MM.1S (cell line): ENCODE data around the gene SLC6A20.

Experiments used
- DNase-seq: peaks from one replicate; pipeline ENCODE4 v3.0.0-alpha.2; 2015
- H2AFZ ChIP-seq: fragments of 300-600 bp; sonication (generic); 2 replicates; pipeline ENCODE4 v1.6.0; 2016; ENCODE audit warnings: antibody characterized with exemption, low read length
- H3F3A ChIP-seq: fragments of 300-600 bp; sonication (generic); 2 replicates; pipeline ENCODE4 v1.6.1; 2016; ENCODE audit warnings: mild to moderate bottlenecking, antibody characterized with exemption, low read length, moderate library complexity, mixed read lengths; ENCODE audit not compliant: insufficient read depth
- H3K27ac ChIP-seq: fragments of 300-600 bp; sonication (generic); 2 replicates; pipeline ENCODE4 v1.5.1; 2016; ENCODE audit warnings: mild to moderate bottlenecking, low read length
- H3K27me3 ChIP-seq: fragments of 300-600 bp; sonication (generic); replicated peaks from 2 replicates; pipeline ENCODE4 v1.6.0; 2016; ENCODE audit warnings: low read length; ENCODE audit not compliant: insufficient read depth
- H3K36me3 ChIP-seq: fragments of 300-600 bp; sonication (generic); replicated peaks from 2 replicates; pipeline ENCODE4 v1.6.1; 2016; ENCODE audit warnings: mild to moderate bottlenecking, low read length, mixed read lengths; ENCODE audit not compliant: insufficient read depth
- H3K4me1 ChIP-seq: fragments of 300-600 bp; sonication (generic); 2 replicates; pipeline ENCODE4 v1.6.1; 2016; ENCODE audit warnings: low read length, mixed read lengths
- H3K4me2 ChIP-seq: fragments of 300-600 bp; sonication (generic); 2 replicates; pipeline ENCODE4 v1.6.0; 2016; ENCODE audit warnings: low read depth, low read length
- H3K4me3 ChIP-seq: fragments of 300-600 bp; sonication (generic); 2 replicates; pipeline ENCODE4 v1.5.1; 2016; ENCODE audit warnings: low read length, mixed read lengths
- H3K79me2 ChIP-seq: fragments of 300-600 bp; sonication (generic); 2 replicates; pipeline ENCODE4 v1.6.1; 2016; ENCODE audit warnings: mixed run types, low read length, mixed read lengths
- H3K9ac ChIP-seq: fragments of 300-600 bp; sonication (generic); 2 replicates; pipeline ENCODE4 v1.6.1; 2016; ENCODE audit warnings: low read length, mixed read lengths
- H3K9me2 ChIP-seq: fragments of 300-600 bp; sonication (generic); replicated peaks from 2 replicates; pipeline ENCODE4 v1.6.1; 2016; ENCODE audit warnings: mild to moderate bottlenecking, low read length, mixed read lengths; ENCODE audit not compliant: insufficient read depth
- H3K9me3 ChIP-seq: fragments of 300-600 bp; sonication (generic); replicated peaks from 2 replicates; pipeline ENCODE4 v1.6.1; 2016; ENCODE audit warnings: mild to moderate bottlenecking, low read length, mixed read lengths; ENCODE audit not compliant: insufficient read depth
- H4K20me1 ChIP-seq: fragments of 300-600 bp; sonication (generic); 2 replicates; pipeline ENCODE4 v1.6.1; 2016; ENCODE audit warnings: mild to moderate bottlenecking, low read length, moderate library complexity, mixed read lengths; ENCODE audit not compliant: insufficient read depth
- CTCF ChIP-seq: fragments of 300-600 bp; sonication (generic); IDR thresholded peaks from 2 replicates; pipeline ENCODE4 v1.5.1; 2016; ENCODE audit warnings: antibody characterized with exemption, low read length, mixed read lengths
- EZH2 ChIP-seq: fragments of 300-600 bp; sonication (generic); optimal IDR thresholded peaks from 2 replicates; pipeline ENCODE3; 2017; ENCODE audit warnings: low read depth, mild to moderate bottlenecking, antibody characterized with exemption, low read length, mixed read lengths
- EZH2phosphoT487 ChIP-seq: fragments of 300-600 bp; sonication (generic); IDR thresholded peaks from 2 replicates; pipeline ENCODE4 v1.6.1; 2018; ENCODE audit warnings: antibody characterized with exemption, low read length

Gene SLC6A20

GRCh38 chr3:45794177-45794560, 2.2 kb downstream of the SLC6A20 start:
- no peak overlapping the region for H3K9ac ChIP-seq
- DNase-seq: no peak
- H3K4me2 ChIP-seq: no peak overlapping the region
- H3K27me3 ChIP-seq: 0 out of 2 replicates have a peak, but pooled peaks cover 9% of the 10 kb centered on the region
- no peak for TF ChIP-seq EZH2phosphoT487
- no peak for TF ChIP-seq EZH2
- no peak for TF ChIP-seq CTCF
- no peak overlapping the region for H3K4me3 ChIP-seq
- no peaks in the 10 kb centered on the region for H3K9me2 ChIP-seq
- H3K36me3 ChIP-seq: no peaks in the 10 kb centered on the region
- H4K20me1 ChIP-seq: no peaks in the 10 kb centered on the region
- H2AFZ ChIP-seq: no peak overlapping the region
- H3K4me1 ChIP-seq: no peaks in the 10 kb centered on the region
- H3F3A ChIP-seq: no peaks in the 10 kb centered on the region
- no peaks in the 10 kb centered on the region for H3K79me2 ChIP-seq
- no peaks in the 10 kb centered on the region for H3K9me3 ChIP-seq
- no peak overlapping the region for H3K27ac ChIP-seq

DNA sequence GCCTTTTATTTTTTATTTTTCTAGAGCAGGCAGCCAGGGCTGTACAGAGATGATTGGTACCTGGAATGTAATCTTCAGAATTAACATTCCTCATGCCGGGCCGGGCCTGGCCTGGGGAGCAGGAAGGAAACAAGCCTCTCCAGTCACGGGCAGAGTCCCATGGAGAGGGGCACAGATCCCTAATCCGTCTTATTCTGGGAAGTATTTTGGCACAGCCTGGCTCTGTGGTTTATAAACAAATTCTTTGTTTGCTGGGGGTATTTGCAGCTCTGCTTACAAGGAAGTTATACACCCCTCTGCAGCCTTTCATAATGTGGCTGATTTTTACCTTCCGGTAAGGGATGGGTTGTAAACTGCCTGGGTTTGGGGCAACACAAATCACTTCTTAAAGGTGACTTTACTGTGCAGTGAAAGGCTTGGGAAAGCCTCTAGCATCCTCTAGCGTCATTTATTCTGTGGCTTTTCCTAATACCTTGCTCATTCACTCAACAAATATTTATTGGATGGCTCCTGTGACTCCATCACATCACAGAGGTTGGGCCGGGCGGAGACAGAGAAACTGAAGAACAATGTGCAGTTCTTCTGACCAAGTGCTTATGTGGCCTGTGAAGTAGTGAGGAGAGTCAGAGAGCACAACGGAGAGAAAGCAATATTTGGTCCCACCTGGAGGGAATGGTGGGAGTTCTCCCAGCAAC, 2.7 kb downstream of the SLC6A20 start:
- H3K9me3 ChIP-seq: no peaks in the 10 kb centered on the region
- H4K20me1 ChIP-seq: no peaks in the 10 kb centered on the region
- H3F3A ChIP-seq: no peaks in the 10 kb centered on the region
- 0 out of 2 replicates have a peak, but pooled peaks cover 9% of the 10 kb centered on the region for H3K27me3 ChIP-seq
- no peak overlapping the region for H3K27ac ChIP-seq
- no peaks in the 10 kb centered on the region for H3K79me2 ChIP-seq
- no peak for DNase-seq
- no peaks in the 10 kb centered on the region for H3K4me1 ChIP-seq
- H3K4me3 ChIP-seq: no peak overlapping the region
- no peak overlapping the region for H3K4me2 ChIP-seq
- H3K9me2 ChIP-seq: no peaks in the 10 kb centered on the region
- no peak overlapping the region for H3K9ac ChIP-seq
- TF ChIP-seq EZH2phosphoT487: no peak
- TF ChIP-seq EZH2: no peak
- TF ChIP-seq CTCF: no peak
- H2AFZ ChIP-seq: no peak overlapping the region
- H3K36me3 ChIP-seq: no peaks in the 10 kb centered on the region

GRCh38 chr3:45792516-45793172, 3.7 kb downstream of the SLC6A20 start:
- Histone ChIP-seq H3K27me3 (0 out of 2 replicates have a peak, but pooled peaks cover 9% of the 10 kb centered on the region), H3K27ac (no peak overlapping the region), H3K9me3 (no peaks in the 10 kb centered on the region), H3K9ac (no peak overlapping the region), H3K9me2 (no peaks in the 10 kb centered on the region), H3K36me3 (no peaks in the 10 kb centered on the region), H3K4me1 (no peaks in the 10 kb centered on the region), H4K20me1 (no peaks in the 10 kb centered on the region), H3F3A (no peaks in the 10 kb centered on the region), H3K4me3 (no peak overlapping the region), H3K4me2 (no peak overlapping the region), H2AFZ (no peak overlapping the region), H3K79me2 (no peaks in the 10 kb centered on the region)
- no peak for DNase-seq
- no peak for TF ChIP-seq EZH2phosphoT487
- TF ChIP-seq EZH2: no peak
- TF ChIP-seq CTCF: no peak
